Neuronal stem cell (in vitro differentiated cells): ENCODE results near the gene GCG.

Source experiments
- DNase-seq: peaks from one replicate; pipeline ENCODE4 v3.0.0-alpha.2; 2013; ENCODE audit warnings: low spot score
- H2AFZ ChIP-seq: one replicate; pipeline ENCODE4 v1.6.1; 2013; ENCODE audit warnings: mild to moderate bottlenecking, low read length, inconsistent platforms
- H2AK5ac ChIP-seq: 2 replicates; pipeline ENCODE4 v1.6.1; 2013; ENCODE audit warnings: low read depth, mild to moderate bottlenecking, inconsistent platforms, low read length, moderate library complexity, mixed read lengths
- H2BK120ac ChIP-seq: 2 replicates; pipeline ENCODE4 v1.6.1; 2013; ENCODE audit warnings: low read depth, mild to moderate bottlenecking, inconsistent platforms, low read length, moderate library complexity, mixed read lengths
- H2BK12ac ChIP-seq: one replicate; pipeline ENCODE4 v1.6.1; 2013; ENCODE audit warnings: low read length, inconsistent platforms
- H2BK15ac ChIP-seq: 2 replicates; pipeline ENCODE4 v1.6.1; 2013; ENCODE audit warnings: mild to moderate bottlenecking, low read length, inconsistent platforms, mixed read lengths
- H2BK5ac ChIP-seq: one replicate; pipeline ENCODE4 v1.6.1; 2013; ENCODE audit warnings: inconsistent platforms, mild to moderate bottlenecking, low read length, moderate library complexity
- H3K14ac ChIP-seq: one replicate; pipeline ENCODE4 v1.6.1; 2013; ENCODE audit warnings: low read length, inconsistent platforms
- H3K18ac ChIP-seq: 2 replicates; pipeline ENCODE4 v1.6.1; 2013; ENCODE audit warnings: low read length, inconsistent platforms
- H3K23ac ChIP-seq: 2 replicates; pipeline ENCODE4 v1.6.1; 2013; ENCODE audit warnings: low read depth, mild to moderate bottlenecking, mixed read lengths, low read length, inconsistent platforms; ENCODE audit not compliant: poor library complexity
- H3K27ac ChIP-seq: replicated peaks from 3 replicates; pipeline ENCODE4 v1.5.1; 2013; ENCODE audit warnings: low read length, inconsistent platforms
- H3K27me3 ChIP-seq, 3 experiments: 2 replicates each; pipeline ENCODE4 v1.6.1; 2013; ENCODE audit warnings: low read length in 3 of 3, mild to moderate bottlenecking in 2 of 3, inconsistent platforms in 1 of 3, low read depth in 1 of 3, mixed read lengths in 1 of 3, moderate library complexity in 1 of 3; ENCODE audit not compliant: control insufficient read depth in 3 of 3, insufficient read depth in 3 of 3
- H3K36me3 ChIP-seq, 2 donors: replicated peaks in 1 of 2; 2 replicates each; pipeline ENCODE4 v1.6.1; 2013; ENCODE audit warnings: low read length in 2 of 2; ENCODE audit not compliant: control insufficient read depth in 2 of 2, insufficient read depth in 2 of 2
- H3K4ac ChIP-seq: 2 replicates; pipeline ENCODE4 v1.6.1; 2013; ENCODE audit warnings: inconsistent platforms, mild to moderate bottlenecking, low read length, moderate library complexity
- H3K4me1 ChIP-seq, 2 donors: 1 replicate in 1 of 2; 2 replicates in 1 of 2; pipeline ENCODE4 v1.6.1; 2013; ENCODE audit warnings: low read length in 2 of 2, low read depth in 1 of 2; ENCODE audit not compliant: control insufficient read depth in 2 of 2, insufficient read depth in 1 of 2
- H3K4me2 ChIP-seq: one replicate; pipeline ENCODE4 v1.6.1; 2013; ENCODE audit warnings: mild to moderate bottlenecking, low read length, inconsistent platforms; ENCODE audit not compliant: insufficient read depth, poor library complexity, severe bottlenecking
- H3K4me3 ChIP-seq, 2 donors: 2 replicates each; pipeline ENCODE4 v1.5.1; 2013; ENCODE audit warnings: low read length in 2 of 2, mild to moderate bottlenecking in 2 of 2, inconsistent platforms in 1 of 2, moderate library complexity in 1 of 2
- H3K79me1 ChIP-seq: one replicate; pipeline ENCODE4 v1.6.1; 2013; ENCODE audit warnings: low read depth, mild to moderate bottlenecking, inconsistent platforms, low read length, moderate library complexity
- H3K9ac ChIP-seq: one replicate; pipeline ENCODE4 v1.6.1; 2013; ENCODE audit warnings: mild to moderate bottlenecking, low read depth, low read length, inconsistent platforms; ENCODE audit not compliant: poor library complexity
- H3K9me3 ChIP-seq, 2 donors: replicated peaks in 1 of 2; 2 replicates each; pipeline versions ENCODE3 to v1.6.1; 2013; ENCODE audit warnings: low read length in 2 of 2, mild to moderate bottlenecking in 2 of 2, inconsistent platforms in 1 of 2, low read depth in 1 of 2, mixed read lengths in 1 of 2, moderate library complexity in 1 of 2; ENCODE audit not compliant: control insufficient read depth in 2 of 2, insufficient read depth in 1 of 2
- H4K8ac ChIP-seq: one replicate; pipeline ENCODE4 v1.6.1; 2013; ENCODE audit warnings: low read depth, mild to moderate bottlenecking, inconsistent platforms, low read length, moderate library complexity
- H4K91ac ChIP-seq: one replicate; pipeline ENCODE4 v1.6.1; 2013; ENCODE audit warnings: low read length, low read depth, mild to moderate bottlenecking, inconsistent platforms; ENCODE audit not compliant: poor library complexity
- WGBS, 2 donors: extraction: QIAGEN DNeasy Blood & Tissue Kit; methylation state at CpG; one replicate each; pipeline ENCODE4 v1.1.7; 2013; ENCODE audit warnings: missing lambda C conversion rate in 2 of 2, mixed read lengths in 1 of 2; ENCODE audit not compliant: insufficient read length in 2 of 2, insufficient replicate concordance in 1 of 2; ENCODE audit errors: extremely low coverage in 2 of 2; 5-methylcytosine and 5-hydroxymethylcytosine counted together

The GCG gene

DNA sequence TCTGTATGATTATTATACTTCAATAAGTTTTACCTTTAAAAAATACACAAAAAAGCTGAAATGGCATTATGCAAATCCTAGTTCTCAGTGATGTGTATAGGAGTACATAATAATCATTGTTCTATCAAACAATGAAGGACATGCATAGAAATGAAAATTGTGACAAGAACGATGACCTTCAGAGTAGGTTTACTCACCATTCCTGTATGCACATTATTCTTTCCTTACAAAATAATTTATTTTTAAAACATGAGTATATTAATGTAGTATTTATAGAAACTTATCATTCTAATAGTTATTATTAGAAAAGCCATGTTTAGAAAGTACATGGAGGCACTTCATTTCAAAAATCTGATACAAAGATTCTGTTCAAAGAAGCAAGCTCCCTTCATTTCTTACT is 45.3 kb downstream of the GCG start:
- no peak overlapping the region for H3K14ac ChIP-seq
- peaks cover 0 to under 1% of the 10 kb centered on the region in 2 donors for H3K9me3 ChIP-seq
- H4K91ac ChIP-seq = no peak overlapping the region
- H2BK15ac ChIP-seq = no peak overlapping the region
- H2BK5ac ChIP-seq = no peak overlapping the region
- no peak overlapping the region for H2BK120ac ChIP-seq
- H3K18ac ChIP-seq = no peak overlapping the region
- no peak overlapping the region for H3K27ac ChIP-seq
- H3K36me3 ChIP-seq = no peaks in the 10 kb centered on the region
- H2BK12ac ChIP-seq = no peak overlapping the region
- no peaks in the 10 kb centered on the region for H3K4me1 ChIP-seq
- no peak overlapping the region for H2AFZ ChIP-seq
- H3K4me3 ChIP-seq = no peak overlapping the region
- H3K4ac ChIP-seq = no peak overlapping the region
- no peak overlapping the region for H3K4me2 ChIP-seq
- WGBS, 2 donors = no CpG with 5 or more reads among the region's 1 CpG
- H2AK5ac ChIP-seq = no peak overlapping the region
- H3K27me3 ChIP-seq = no peaks in the 10 kb centered on the region
- H3K9ac ChIP-seq = no peak overlapping the region
- no peak overlapping the region for H3K23ac ChIP-seq
- H4K8ac ChIP-seq = no peak overlapping the region
- no peak for DNase-seq
- H3K79me1 ChIP-seq = no peaks in the 10 kb centered on the region

DNA sequence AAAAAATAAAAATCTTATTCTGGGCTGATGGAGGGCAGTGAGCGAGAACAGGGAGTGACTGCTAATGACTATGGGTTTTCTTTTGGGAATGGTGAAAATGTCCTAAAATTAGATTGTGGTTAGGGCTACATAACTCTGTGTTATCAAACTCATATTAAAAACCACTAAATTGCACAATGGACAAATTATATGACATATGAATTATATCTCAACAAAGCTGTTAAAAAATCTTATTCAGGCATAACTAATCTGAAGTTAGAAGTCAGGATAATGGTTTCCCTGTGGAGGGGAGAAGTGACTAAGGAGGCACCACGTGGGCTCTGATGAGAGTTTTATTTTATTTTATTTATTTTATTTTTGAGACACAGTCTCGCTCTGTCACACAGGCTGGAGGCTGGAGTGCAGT is 45.9 kb downstream of the GCG start:
- DNase-seq = no peak
- no peak overlapping the region for H2BK12ac ChIP-seq
- H2BK5ac ChIP-seq = no peak overlapping the region
- H2BK120ac ChIP-seq = no peak overlapping the region
- H3K4ac ChIP-seq = no peak overlapping the region
- H3K9ac ChIP-seq = no peak overlapping the region
- no peak overlapping the region for H3K4me2 ChIP-seq
- H3K79me1 ChIP-seq = no peaks in the 10 kb centered on the region
- no peaks in the 10 kb centered on the region for H3K9me3 ChIP-seq
- no peak overlapping the region for H4K91ac ChIP-seq
- no peaks in the 10 kb centered on the region for H3K36me3 ChIP-seq
- H3K14ac ChIP-seq = no peak overlapping the region
- no peak overlapping the region for H2BK15ac ChIP-seq
- H2AFZ ChIP-seq = no peak overlapping the region
- no peak overlapping the region for H3K23ac ChIP-seq
- H2AK5ac ChIP-seq = no peak overlapping the region
- no CpG with 5 or more reads among the region's 3 CpGs for WGBS, 2 donors
- H3K27ac ChIP-seq = no peak overlapping the region
- no peak overlapping the region for H3K18ac ChIP-seq
- H3K4me3 ChIP-seq = no peak overlapping the region
- H3K27me3 ChIP-seq = no peaks in the 10 kb centered on the region
- no peak overlapping the region for H4K8ac ChIP-seq
- no peaks in the 10 kb centered on the region for H3K4me1 ChIP-seq

DNA sequence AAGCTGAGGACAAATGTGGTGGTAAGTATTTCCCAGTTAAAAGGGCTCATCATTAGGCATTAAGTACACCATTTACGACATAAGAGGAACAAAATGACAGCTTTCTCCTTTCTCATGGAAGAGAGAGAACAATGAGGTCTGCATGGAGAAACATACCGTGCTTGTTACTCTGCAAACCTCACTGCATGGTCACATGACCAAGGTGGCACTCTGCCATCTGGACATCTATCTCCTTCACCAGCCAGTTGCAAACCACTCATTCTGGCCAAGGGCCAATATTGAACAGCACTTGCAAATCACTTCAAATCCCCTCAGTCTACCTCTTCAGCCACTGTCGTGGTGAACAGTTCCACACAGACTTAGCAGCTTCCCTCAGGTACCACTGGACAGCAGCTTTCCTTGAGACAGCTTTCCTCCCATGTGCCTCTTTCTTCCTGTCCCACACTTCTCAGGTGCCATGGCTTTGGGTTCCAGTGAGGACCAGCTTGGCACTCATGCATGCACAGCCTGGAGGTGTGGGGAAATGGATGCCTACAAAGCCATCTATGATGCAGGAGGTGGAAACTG is 48.5 kb downstream of the GCG start:
- Histone ChIP-seq H2AK5ac (no peak overlapping the region), H3K18ac (no peak overlapping the region), H3K36me3 (no peaks in the 10 kb centered on the region), H3K79me1 (no peaks in the 10 kb centered on the region), H3K4me3 (no peak overlapping the region), H3K9me3 (no peaks in the 10 kb centered on the region), H2BK120ac (no peak overlapping the region), H2BK15ac (no peak overlapping the region), H2AFZ (no peak overlapping the region), H3K9ac (no peak overlapping the region), H3K27me3 (peaks cover 0 to 3% (median 0%) of the 10 kb centered on the region in 3 experiments), H3K4me2 (no peak overlapping the region), H3K23ac (no peak overlapping the region), H3K14ac (no peak overlapping the region), H3K27ac (no peak overlapping the region), H2BK12ac (no peak overlapping the region), H4K8ac (no peak overlapping the region), H3K4ac (no peak overlapping the region), H3K4me1 (no peaks in the 10 kb centered on the region), H2BK5ac (no peak overlapping the region), H4K91ac (no peak overlapping the region)
- WGBS, 2 donors = no CpG with 5 or more reads among the region's 3 CpGs
- no peak for DNase-seq

DNA sequence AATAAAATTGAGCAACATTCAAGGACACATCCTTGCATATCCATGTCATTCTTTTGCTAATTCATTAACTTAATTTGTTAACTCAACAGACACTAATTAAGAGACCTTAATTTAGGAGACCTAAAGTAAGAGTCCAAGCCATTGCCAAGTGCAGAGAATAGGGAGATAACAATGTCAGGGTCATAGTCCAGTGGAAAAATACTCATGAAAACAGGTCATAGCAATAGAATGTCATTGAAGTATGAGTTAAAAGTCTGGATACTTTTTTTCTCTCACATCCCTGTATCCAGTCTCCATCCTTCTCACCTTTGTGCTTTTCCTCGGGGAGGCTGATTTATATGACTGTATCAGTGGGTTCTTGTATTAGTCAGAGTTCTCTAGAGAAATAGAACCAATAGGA is 51.5 kb downstream of the GCG start:
- peaks cover 0 to 3% (median 0%) of the 10 kb centered on the region in 3 experiments for H3K27me3 ChIP-seq
- H3K4me2 ChIP-seq = no peak overlapping the region
- no peak overlapping the region for H3K9ac ChIP-seq
- no peak overlapping the region for H3K23ac ChIP-seq
- no peak for DNase-seq
- no CpG with 5 or more reads among the region's 1 CpG for WGBS, 2 donors
- no peak overlapping the region for H3K4me3 ChIP-seq
- no peak overlapping the region for H2AK5ac ChIP-seq
- no peaks in the 10 kb centered on the region for H3K79me1 ChIP-seq
- H2BK120ac ChIP-seq = no peak overlapping the region
- H2AFZ ChIP-seq = no peak overlapping the region
- no peaks in the 10 kb centered on the region for H3K36me3 ChIP-seq
- no peaks in the 10 kb centered on the region for H3K4me1 ChIP-seq
- H4K8ac ChIP-seq = no peak overlapping the region
- no peak overlapping the region for H3K4ac ChIP-seq
- no peak overlapping the region for H2BK5ac ChIP-seq
- no peak overlapping the region for H2BK12ac ChIP-seq
- no peak overlapping the region for H2BK15ac ChIP-seq
- no peaks in the 10 kb centered on the region for H3K9me3 ChIP-seq
- H3K27ac ChIP-seq = no peak overlapping the region
- no peak overlapping the region for H3K18ac ChIP-seq
- H3K14ac ChIP-seq = no peak overlapping the region
- no peak overlapping the region for H4K91ac ChIP-seq
